GM23248 (cell line): ENCODE measurements around the gene CST8. TPM values are rescaled to one million over a fixed set of nuclear protein-coding genes. Genes with fewer than 3 reads are reported as not detected.

Source experiments
- DNase-seq: peaks from one replicate; pipeline ENCODE4 v3.0.0-alpha.2; 2015
- H2AFZ ChIP-seq: fragments of 200-600 bp; sonication (generic); 2 replicates; pipeline ENCODE4 v1.6.1; 2016; ENCODE audit warnings: antibody characterized with exemption
- H3F3A ChIP-seq: fragments of 200-600 bp; sonication (generic); 2 replicates; pipeline ENCODE4 v1.6.1; 2016; ENCODE audit warnings: mild to moderate bottlenecking, antibody characterized with exemption, mixed run types; ENCODE audit not compliant: insufficient read depth
- H3K27ac ChIP-seq: fragments of 200-600 bp; sonication (generic); 2 replicates; pipeline ENCODE4 v1.5.1; 2016; ENCODE audit warnings: mild to moderate bottlenecking
- H3K27me3 ChIP-seq: fragments of 200-600 bp; sonication (generic); replicated peaks from 2 replicates; pipeline ENCODE4 v1.6.1; 2016; ENCODE audit warnings: mild to moderate bottlenecking; ENCODE audit not compliant: insufficient read depth
- H3K36me3 ChIP-seq: fragments of 200-600 bp; sonication (generic); 2 replicates; pipeline ENCODE4 v1.6.1; 2016; ENCODE audit warnings: low read depth, mild to moderate bottlenecking
- H3K4me1 ChIP-seq: fragments of 200-600 bp; sonication (generic); 2 replicates; pipeline ENCODE4 v1.6.1; 2016; ENCODE audit warnings: mild to moderate bottlenecking; ENCODE audit not compliant: insufficient read depth
- H3K4me2 ChIP-seq: fragments of 200-600 bp; sonication (generic); one replicate; pipeline ENCODE4 v1.6.1; 2016; ENCODE audit warnings: mild to moderate bottlenecking; ENCODE audit not compliant: unreplicated experiment
- H3K4me3 ChIP-seq: fragments of 200-600 bp; sonication (generic); 2 replicates; pipeline ENCODE4 v1.5.1; 2016; ENCODE audit warnings: mild to moderate bottlenecking
- H3K79me2 ChIP-seq: fragments of 200-600 bp; sonication (generic); 2 replicates; pipeline ENCODE4 v1.6.1; 2016; ENCODE audit warnings: mild to moderate bottlenecking; ENCODE audit not compliant: insufficient read depth
- H3K9ac ChIP-seq: fragments of 200-600 bp; sonication (generic); 2 replicates; pipeline ENCODE4 v1.6.1; 2016; ENCODE audit warnings: mild to moderate bottlenecking
- H3K9me2 ChIP-seq: fragments of 200-600 bp; sonication (generic); 2 replicates; pipeline ENCODE4 v1.6.1; 2016; ENCODE audit warnings: mixed run types, mild to moderate bottlenecking, moderate library complexity; ENCODE audit not compliant: insufficient read depth
- H3K9me3 ChIP-seq: fragments of 200-600 bp; sonication (generic); one replicate; pipeline ENCODE4 v1.6.1; 2017; ENCODE audit warnings: low read depth
- H4K20me1 ChIP-seq: fragments of 200-600 bp; sonication (generic); 2 replicates; pipeline ENCODE4 v1.6.0; 2016; ENCODE audit not compliant: insufficient read depth
- EZH2 ChIP-seq: fragments of 200-600 bp; sonication (generic); IDR thresholded peaks from 2 replicates; pipeline ENCODE4 v1.6.1; 2018; ENCODE audit warnings: antibody characterized with exemption, mild to moderate bottlenecking; ENCODE audit not compliant: insufficient read depth, poor library complexity, severe bottlenecking
- EZH2phosphoT487 ChIP-seq: fragments of 200-600 bp; sonication (generic); IDR thresholded peaks from 2 replicates; pipeline ENCODE4 v1.6.1; 2018; ENCODE audit warnings: antibody characterized with exemption, moderate library complexity, mild to moderate bottlenecking, low read depth; ENCODE audit not compliant: insufficient read depth
- WGBS, 2 experiments: methylation state at CpG; one replicate each; pipeline ENCODE4 v1.1.6; 2015 to 2017; ENCODE audit warnings: low lambda C conversion rate in 2 of 2, low coverage in 1 of 2; ENCODE audit errors: missing lambda C conversion rate in 2 of 2; 5-methylcytosine and 5-hydroxymethylcytosine counted together
- in situ Hi-C: fragments of 300-500 bp; cut with MboI; formaldehyde crosslinking; loops from 2 replicates; pipeline ENCODE4 v1.15.0; 2020
- polyA plus RNA-seq: library from polyadenylated mRNA; unstranded; fragments of >200 nt; fragmentation: Nextera tagmentation; extraction: Ambion mirVana; gene quantifications from 2 replicates; pipeline ENCODE4 v1.2.1, GENCODE V29; 2016
- total RNA-seq: library from RNA; depleted of rRNA; stranded (reverse); fragments of >200 nt; shearing (Covaris generic); gene quantifications from 2 replicates; pipeline ENCODE4 v1.2.3, GENCODE V29; 2014

The CST8 gene
- total and polyA plus RNA-seq, 2 experiments from 2014 or later: not detected

- Histone ChIP-seq H3K79me2 (no peaks in the 10 kb centered on the region), H3K27me3 (no peaks in the 10 kb centered on the region; the same call in 1 of the 2 replicates), H3K27ac (no peak overlapping the region), H2AFZ (no peak overlapping the region), H3K4me2 (no peak overlapping the region), H3K36me3 (no peaks in the 10 kb centered on the region), H3K9me2 (no peaks in the 10 kb centered on the region), H4K20me1 (no peaks in the 10 kb centered on the region), H3F3A (no peaks in the 10 kb centered on the region), H3K4me1 (no peaks in the 10 kb centered on the region), H3K9me3 (no peaks in the 10 kb centered on the region), H3K9ac (no peak overlapping the region), H3K4me3 (no peak overlapping the region)
- no peak for DNase-seq
- WGBS, 2 experiments: 0 to 5% methylated on average over 1 of the region's 1 CpG
- in situ Hi-C loops: no loop called here
- TF ChIP-seq EZH2 (no peak), EZH2phosphoT487 (no peak)
Observed at GRCh38 chr20:23514848-23515247, 23.9 kb downstream of the CST8 start.

GRCh38 chr20:23515250-23515939 lies 24.5 kb downstream of the CST8 start:
- no peak overlapping the region for H3K27ac ChIP-seq
- TF ChIP-seq EZH2: no peak
- no peak for TF ChIP-seq EZH2phosphoT487
- H3K9me3 ChIP-seq: no peaks in the 10 kb centered on the region
- WGBS, 2 experiments: 32 to 34% methylated on average over 5 of the region's 5 CpGs
- no peak overlapping the region for H3K4me3 ChIP-seq
- H3K9me2 ChIP-seq: no peaks in the 10 kb centered on the region
- in situ Hi-C loops: no loop called here
- DNase-seq: peak; percentile 7
- H3K9ac ChIP-seq: no peak overlapping the region
- H3K36me3 ChIP-seq: no peaks in the 10 kb centered on the region
- H3K27me3 ChIP-seq: no peaks in the 10 kb centered on the region; the same call in 1 of the 2 replicates
- no peaks in the 10 kb centered on the region for H3F3A ChIP-seq
- H3K4me2 ChIP-seq: no peak overlapping the region
- H4K20me1 ChIP-seq: no peaks in the 10 kb centered on the region
- no peaks in the 10 kb centered on the region for H3K4me1 ChIP-seq
- H3K79me2 ChIP-seq: no peaks in the 10 kb centered on the region
- no peak overlapping the region for H2AFZ ChIP-seq

GRCh38 chr20:23517719-23518118 lies 26.8 kb downstream of the CST8 start:
- H3K4me1 ChIP-seq: no peaks in the 10 kb centered on the region
- 0 out of 2 replicates have a peak, but pooled peaks cover 5% of the 10 kb centered on the region for H3K27me3 ChIP-seq
- H3K9me3 ChIP-seq: no peaks in the 10 kb centered on the region
- no peaks in the 10 kb centered on the region for H3K79me2 ChIP-seq
- WGBS, 2 experiments: 30 to 52% methylated on average over 4 of the region's 4 CpGs
- no peak overlapping the region for H3K4me3 ChIP-seq
- no peak overlapping the region for H3K27ac ChIP-seq
- no peak overlapping the region for H2AFZ ChIP-seq
- no peaks in the 10 kb centered on the region for H3K36me3 ChIP-seq
- no peak for DNase-seq
- H3K4me2 ChIP-seq: no peak overlapping the region
- H3F3A ChIP-seq: no peaks in the 10 kb centered on the region
- in situ Hi-C loops: no loop called here
- TF ChIP-seq EZH2phosphoT487 (no peak), EZH2 (no peak)
- no peaks in the 10 kb centered on the region for H3K9me2 ChIP-seq
- no peak overlapping the region for H3K9ac ChIP-seq
- H4K20me1 ChIP-seq: no peaks in the 10 kb centered on the region

- Histone ChIP-seq H3F3A (no peaks in the 10 kb centered on the region), H3K79me2 (no peaks in the 10 kb centered on the region), H2AFZ (no peak overlapping the region), H3K4me3 (no peak overlapping the region), H3K9me2 (no peaks in the 10 kb centered on the region), H3K4me2 (no peak overlapping the region), H3K9me3 (no peaks in the 10 kb centered on the region), H3K36me3 (no peaks in the 10 kb centered on the region), H3K27me3 (0 out of 2 replicates have a peak, but pooled peaks cover 6% of the 10 kb centered on the region), H3K27ac (no peak overlapping the region), H3K9ac (no peak overlapping the region), H4K20me1 (no peaks in the 10 kb centered on the region), H3K4me1 (no peaks in the 10 kb centered on the region)
- in situ Hi-C loops: no loop called here
- TF ChIP-seq EZH2phosphoT487: no peak
- no peak for TF ChIP-seq EZH2
- DNase-seq: no peak
- WGBS, 2 experiments: 31 to 39% methylated on average over 6 of the region's 6 CpGs
Observed at GRCh38 chr20:23519556-23519955, 28.6 kb downstream of the CST8 start.
